HG02938 (cell line): ENCODE measurements around the gene MAP3K1.
"Not testable (repeated sequence)": the region's sequence is repeated elsewhere in the genome, so short reads cannot be mapped to it uniquely, and the experiment has no call there.

ENCODE experiments used
- ATAC-seq: cut with Tn5 transposase; IDR thresholded peaks from one replicate; pipeline ENCODE4 v1.9.1; 2021; ENCODE audit warnings: mild to moderate bottlenecking, moderate library complexity; ENCODE audit not compliant: unreplicated experiment

The MAP3K1 gene

GRCh38 chr5:56814963-56815657 is at the start of gene MAP3K1:
Gene MAP3K1 (plus strand): TSS chr5:56815549. CDS start chr5:56815574, 25 bp downstream.
- peak; percentile 46 for ATAC-seq

DNA sequence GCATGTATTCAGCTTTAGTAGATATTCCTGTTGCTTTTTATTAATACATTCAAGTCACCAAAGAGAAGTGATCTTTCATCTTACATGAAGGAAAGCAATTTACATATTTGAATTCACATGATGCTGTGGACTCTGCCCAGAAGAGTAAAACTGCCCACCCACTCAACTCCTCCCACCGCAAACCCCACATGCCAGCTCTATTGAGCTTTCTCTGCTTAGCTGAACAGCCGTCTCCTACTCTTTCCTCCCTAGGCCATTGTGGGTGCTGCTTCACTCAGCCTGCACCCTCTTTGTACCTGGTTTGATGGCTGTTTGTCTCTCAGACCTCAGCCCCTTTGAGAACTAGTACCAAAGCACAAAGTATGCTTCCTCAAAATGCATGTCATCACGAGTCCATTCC is 48.4 kb upstream of the MAP3K1 start:
- ATAC-seq: no peak

DNA sequence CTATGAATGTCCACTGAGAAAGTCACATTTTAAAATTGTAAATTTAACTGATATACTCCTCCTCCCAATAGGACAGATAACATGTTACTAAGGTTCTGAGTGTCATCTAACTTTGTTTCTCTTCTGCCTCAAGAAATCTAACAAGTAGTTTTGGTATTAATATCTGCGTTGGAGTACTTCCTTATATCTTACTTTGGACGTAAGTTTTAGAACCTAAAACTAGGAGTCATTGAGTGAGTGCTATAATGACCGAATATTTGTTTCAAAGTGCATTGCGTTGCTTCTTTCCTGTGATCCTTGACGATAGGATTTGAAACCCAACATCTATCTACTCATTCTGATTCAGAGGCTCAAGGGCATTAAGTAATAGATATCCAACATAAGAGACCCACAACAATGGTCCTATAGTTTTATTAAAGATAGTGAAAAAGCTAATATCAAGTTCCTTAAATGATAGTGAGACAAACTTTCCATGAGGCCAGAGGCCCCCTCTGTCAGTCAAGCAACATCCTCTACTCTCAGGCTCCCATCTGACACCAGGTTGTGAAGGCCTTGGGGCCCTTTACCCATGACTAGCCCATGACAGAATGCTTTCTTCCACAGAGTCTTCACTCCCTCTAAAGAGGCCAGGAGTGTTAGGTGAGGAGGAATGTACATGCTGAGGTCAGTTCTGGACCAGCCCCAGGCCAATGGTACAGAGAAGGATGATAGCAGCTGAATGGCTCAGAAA is 45.3 kb upstream of the MAP3K1 start:
- ATAC-seq: no peak

DNA sequence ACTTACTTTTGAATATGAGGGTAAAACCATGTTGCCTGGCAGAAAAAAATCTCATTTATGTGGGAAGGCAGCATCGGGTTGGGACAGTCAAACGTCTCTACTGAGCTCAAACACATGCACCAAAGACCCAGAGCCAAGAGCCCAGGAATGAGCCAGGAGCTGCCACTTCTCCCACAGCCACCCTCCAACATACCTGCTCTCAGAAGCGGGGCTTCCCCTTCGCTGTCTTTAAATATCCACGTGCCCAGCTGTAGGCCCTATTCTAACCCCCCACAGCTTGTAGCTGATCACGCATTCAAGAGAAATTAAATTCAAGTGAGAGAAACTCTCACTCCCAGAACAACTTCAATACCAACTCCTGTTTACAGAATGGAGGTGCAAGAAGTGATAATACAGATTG is 42.6 kb upstream of the MAP3K1 start:
- ATAC-seq: no peak

DNA sequence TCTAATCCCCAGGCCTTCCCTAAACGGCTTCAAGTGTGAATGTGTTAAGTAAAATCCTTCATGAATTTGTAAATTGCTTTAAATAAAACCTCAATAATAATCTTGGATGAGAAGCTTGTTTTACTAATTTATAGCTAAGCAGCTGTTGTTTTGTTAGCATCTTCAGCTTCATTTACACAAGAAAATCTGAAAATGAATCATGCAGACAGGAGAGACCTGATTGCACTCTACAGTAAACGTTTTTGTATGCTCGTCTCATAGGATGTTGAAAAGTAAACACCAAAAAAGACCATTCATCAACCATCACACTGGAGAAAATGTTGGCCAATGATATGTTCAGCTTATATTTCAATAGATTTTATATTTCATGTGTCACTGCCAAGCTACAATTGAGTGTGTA is 40.4 kb upstream of the MAP3K1 start:
- no peak for ATAC-seq

GRCh38 chr5:56776212-56776846 is 39.0 kb upstream of the MAP3K1 start:
- not testable (repeated sequence) for ATAC-seq

- no peak for ATAC-seq
Measured at GRCh38 chr5:56783261-56783660, 32.1 kb upstream of the MAP3K1 start.

DNA sequence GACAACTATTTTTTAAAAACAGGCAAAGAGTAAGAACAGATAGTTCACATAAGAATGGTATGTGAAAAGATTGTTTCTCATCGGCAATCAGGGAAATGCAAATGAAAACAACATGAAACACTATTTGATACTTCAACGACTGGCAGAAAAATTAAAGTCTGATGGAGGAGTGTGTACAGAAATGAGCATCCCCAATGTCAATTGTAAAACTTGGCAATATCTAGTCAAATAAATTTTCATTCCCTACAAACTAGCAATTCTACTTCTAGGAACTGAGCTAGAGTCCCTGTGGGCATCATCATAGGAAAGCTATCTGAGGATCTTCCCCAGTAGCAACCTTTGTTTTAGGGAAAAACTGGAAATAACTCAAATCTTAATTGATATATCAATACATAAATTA is 29.0 kb upstream of the MAP3K1 start:
- no peak for ATAC-seq

DNA sequence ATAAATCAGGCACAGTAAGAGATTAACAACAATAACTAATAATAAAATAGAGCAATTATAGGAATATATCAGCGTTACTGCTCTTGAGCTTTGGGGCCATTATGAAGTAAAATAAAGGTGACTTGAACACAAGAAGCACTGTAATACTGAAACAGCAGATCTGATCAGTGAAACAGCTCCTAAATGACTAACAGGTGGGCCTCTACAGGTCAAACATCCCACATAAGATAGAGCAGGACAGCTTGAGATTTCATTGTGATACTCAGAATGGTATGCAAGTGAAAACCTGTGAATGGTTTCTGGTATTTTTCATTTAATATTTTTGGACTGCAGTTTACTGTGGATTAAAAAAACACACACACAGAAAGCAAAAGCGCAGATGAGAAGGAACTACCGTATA is 24.0 kb upstream of the MAP3K1 start:
- ATAC-seq: peak; percentile 94

DNA sequence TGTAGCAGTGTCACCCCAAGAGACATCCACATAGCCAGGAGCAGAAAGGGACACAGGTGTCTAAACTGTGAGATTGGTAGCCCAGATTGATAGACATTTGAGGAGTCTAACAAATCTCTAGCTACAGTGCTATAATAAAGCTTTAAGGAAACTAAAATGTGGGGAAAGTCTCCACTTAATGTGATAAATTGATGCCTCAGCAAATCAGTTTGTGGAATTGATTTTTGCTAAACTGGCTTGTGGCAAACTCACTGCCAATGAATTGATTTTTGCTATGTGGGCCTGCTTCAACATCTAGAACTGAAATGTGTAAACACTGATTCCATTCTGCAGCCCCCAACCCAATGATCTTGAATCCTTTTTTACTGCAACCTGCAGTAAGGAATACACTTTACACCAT is 16.8 kb upstream of the MAP3K1 start:
- ATAC-seq: no peak

DNA sequence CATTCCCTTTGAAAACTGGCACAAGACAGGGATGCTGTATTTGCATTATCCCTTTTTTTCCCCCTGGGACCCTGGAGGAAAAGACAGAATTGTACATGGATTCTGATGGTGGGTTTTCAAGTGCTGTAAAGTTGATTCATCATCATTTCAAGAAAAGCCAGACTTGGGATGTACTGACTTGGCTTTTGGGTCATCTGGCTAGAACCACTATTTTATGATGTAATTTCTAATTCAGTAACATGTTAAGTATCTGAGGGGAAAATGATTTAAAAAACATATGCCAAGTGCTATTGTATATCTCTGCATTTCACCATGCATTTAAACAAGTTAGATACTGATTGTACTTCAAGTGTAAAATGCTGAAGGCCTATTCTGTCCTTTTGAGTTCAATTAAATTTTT is 15.2 kb upstream of the MAP3K1 start:
- no peak for ATAC-seq

GRCh38 chr5:56801256-56801655 is 14.1 kb upstream of the MAP3K1 start:
- no peak for ATAC-seq

GRCh38 chr5:56802205-56802604 is 13.1 kb upstream of the MAP3K1 start:
- no peak for ATAC-seq

- ATAC-seq: no peak
Measured at GRCh38 chr5:56803025-56803424, 12.3 kb upstream of the MAP3K1 start.

GRCh38 chr5:56803894-56804293 is 11.5 kb upstream of the MAP3K1 start:
- ATAC-seq: no peak

DNA sequence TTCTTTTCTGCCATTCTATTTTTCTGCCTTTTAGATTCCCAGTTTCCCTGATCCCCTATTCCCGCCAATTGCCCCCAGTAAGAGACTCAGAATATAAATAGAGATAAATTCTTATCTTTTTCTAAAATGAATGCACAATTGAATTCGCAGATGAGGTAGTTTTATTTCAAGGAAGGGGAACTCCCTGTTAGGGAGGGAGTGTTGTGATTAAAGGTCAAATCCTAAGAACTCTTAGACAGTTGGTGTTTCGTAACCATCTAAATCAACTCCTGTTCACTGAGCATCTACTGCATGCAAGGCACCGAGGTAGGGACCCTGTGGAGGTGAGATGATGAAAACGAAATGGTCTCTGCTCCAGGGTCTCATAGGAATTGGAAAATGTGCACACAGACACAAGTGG is 7.7 kb upstream of the MAP3K1 start:
- no peak for ATAC-seq

DNA sequence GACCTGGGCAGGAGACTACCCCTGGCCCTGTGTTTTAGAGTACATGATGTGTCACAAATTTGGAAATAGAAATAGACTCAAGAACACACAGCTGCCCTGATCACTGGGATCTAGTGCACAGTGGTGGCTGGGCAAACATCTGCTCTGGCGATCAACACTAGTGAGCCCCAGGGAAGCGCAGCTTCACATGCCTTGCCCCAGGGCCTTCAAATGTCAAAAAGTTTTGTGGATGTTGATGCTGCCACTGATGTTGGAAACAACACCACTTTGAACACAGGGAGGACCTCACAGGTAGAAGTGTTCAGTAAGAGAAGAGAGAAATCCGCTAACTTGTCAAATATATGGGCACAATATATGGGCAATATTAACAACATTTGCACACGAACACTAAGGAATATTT is 7.1 kb upstream of the MAP3K1 start:
- no peak for ATAC-seq

GRCh38 chr5:56810826-56811225 is 4.5 kb upstream of the MAP3K1 start:
- no peak for ATAC-seq

DNA sequence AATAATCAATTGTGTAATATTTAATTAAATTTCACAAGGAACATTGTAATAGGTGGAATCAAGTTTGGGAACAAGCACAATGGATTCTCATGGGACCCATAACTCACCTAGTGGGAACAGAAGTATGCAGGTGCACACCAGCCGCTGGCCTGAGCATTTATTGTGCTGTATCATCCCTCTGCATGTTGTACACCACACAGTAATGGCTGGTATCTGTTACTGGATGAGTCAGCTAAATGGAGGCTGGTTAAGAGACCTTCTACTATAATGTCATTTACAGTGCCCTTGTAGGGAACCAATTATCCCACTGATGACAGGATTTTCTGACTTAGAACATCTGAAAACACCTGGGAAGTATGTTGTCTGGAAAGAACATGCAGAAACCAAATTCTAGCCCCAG is 3.2 kb upstream of the MAP3K1 start:
- ATAC-seq: no peak

DNA sequence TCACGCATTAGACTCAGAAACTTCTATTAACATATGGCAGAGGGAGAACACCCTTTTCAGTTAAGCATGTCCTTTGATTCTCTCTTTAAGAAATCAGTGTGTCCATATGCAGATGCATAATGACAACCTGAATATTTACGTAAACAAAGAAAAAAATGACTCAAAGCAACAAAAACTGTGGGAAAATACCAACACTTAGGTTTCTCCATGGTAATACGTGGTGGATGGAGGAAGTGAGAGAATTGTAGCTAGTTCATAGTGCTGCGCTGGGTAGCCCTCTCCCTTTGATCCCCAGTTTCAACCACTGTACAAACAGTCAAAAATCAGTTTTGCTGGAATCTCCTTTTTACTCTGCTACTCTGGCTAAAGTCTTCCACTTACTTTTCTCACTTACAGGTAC is 2.0 kb upstream of the MAP3K1 start:
- no peak for ATAC-seq

DNA sequence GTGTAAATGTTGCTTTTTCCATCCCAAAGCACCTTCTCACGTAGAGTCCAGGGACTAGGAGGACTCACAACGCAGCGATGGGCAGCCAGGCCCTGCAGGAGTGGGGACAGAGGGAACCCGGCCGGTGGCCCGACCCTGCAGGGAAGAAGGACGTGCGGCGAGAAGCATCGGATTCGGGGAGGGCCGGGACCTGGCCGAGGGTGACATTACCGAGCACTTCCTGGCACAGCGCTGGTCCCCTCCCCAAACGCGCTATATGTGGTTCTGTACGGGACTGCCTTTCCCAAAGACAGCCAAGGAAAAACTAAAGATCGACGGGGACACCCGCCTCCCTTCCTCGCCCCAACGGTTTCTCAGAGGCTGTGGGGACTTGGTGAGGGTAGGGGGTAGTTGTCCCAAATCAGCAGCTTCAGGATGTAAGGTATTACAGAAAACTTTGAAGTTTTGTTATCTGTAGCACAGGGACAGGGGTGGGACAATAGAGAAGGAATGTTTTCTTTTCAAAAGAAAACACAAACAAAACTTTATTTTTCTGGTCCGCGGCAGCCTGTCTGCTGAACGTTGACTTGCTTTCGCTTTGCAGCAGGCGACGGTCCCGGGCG is 887 bp upstream of the MAP3K1 start:
- no peak for ATAC-seq
